ENCODE measurements around the gene MRPL22. TPM values are rescaled to one million over a fixed set of nuclear protein-coding genes. Genes with fewer than 3 reads are reported as not detected.

The MRPL22 gene
- total RNA-seq, 1 experiment from 2014 or later, result 77.2 TPM

DNA sequence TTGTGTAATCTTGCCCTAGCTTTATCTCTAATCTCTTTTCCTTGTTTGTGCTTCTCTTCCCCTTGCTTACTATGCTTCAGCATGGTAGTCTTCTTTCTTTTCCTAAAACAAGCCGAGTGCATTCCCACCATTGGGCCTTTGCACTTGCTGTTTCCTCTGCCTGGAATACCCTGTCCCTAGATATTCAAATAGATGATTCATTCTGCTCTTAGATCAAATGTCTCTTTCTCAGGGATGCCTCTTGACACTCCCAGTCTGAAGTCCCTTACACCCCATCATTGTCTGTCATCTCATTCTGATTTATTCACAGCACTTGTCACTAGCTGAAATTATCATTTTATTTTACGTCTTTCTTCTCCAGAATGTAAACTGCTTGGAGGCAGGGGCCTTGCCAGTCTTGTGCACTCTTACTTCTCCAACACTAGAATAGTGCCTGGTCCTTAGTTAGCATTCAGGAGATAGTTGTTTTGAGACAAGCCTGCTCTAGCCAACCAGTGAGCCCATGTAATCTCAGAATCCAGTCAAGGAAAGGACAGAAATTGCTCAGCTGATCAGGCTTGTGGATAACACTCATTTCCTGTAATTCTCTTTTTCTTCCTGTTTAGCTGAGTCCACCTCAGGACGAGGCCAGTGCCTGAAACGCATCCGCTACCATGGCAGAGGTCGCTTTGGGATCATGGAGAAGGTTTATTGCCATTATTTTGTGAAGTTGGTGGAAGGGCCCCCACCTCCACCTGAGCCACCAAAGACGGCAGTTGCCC lies 25.4 kb downstream of the MRPL22 start:
- H3K27ac Mint-ChIP-seq, result peak overlapping the region in 1 of 3 experiments; percentile 15; a peak in 1 of 7 replicates

More for the DNA sequence above, 25.4 kb downstream of the MRPL22 start:
- Histone ChIP-seq H3K4me1 (ENCODE audit: insufficient read depth, low read length) (no peaks in the 10 kb centered on the region), H3K79me2 (ENCODE audit: insufficient read depth, low read length) (no peaks in the 10 kb centered on the region), H3K56ac (ENCODE audit: insufficient read length, low read depth, low read length) (no peak overlapping the region), H3K9me3 (ENCODE audit: control insufficient read depth, low read depth, low read length) (no peaks in the 10 kb centered on the region), H4K20me1 (ENCODE audit: control insufficient read depth, insufficient read depth, insufficient read length) (no peaks in the 10 kb centered on the region), H3K27ac (ENCODE audit: insufficient read length, low read depth, low read length) (no peak overlapping the region), H3K23me2 (ENCODE audit: insufficient read length, low read depth, low read length, poor library complexity, severe bottlenecking) (no peaks in the 10 kb centered on the region), H3K18ac (ENCODE audit: insufficient read length, low read depth, low read length) (no peak overlapping the region), H3K4ac (ENCODE audit: low read depth, low read length) (no peak overlapping the region), H2BK15ac (ENCODE audit: low read depth, low read length) (no peak overlapping the region; the same call in 1 of the 2 replicates), H2AFZ (ENCODE audit: low read length) (no peak overlapping the region), H2BK5ac (ENCODE audit: insufficient read length, low read length) (no peak overlapping the region), H3K4me2 (ENCODE audit: insufficient read depth, insufficient read length, low read length) (no peak overlapping the region), H3T11ph (ENCODE audit: low read length) (no peak overlapping the region), H4K5ac (ENCODE audit: insufficient read length, low read depth, low read length) (no peak overlapping the region), H2BK12ac (ENCODE audit: insufficient read length, low read depth, low read length) (no peak overlapping the region), H2BK120ac (ENCODE audit: low read depth, low read length, poor library complexity, severe bottlenecking) (no peak overlapping the region), H3K27me3 (ENCODE audit: insufficient read depth, low read length) (no peaks in the 10 kb centered on the region), H3K9ac (ENCODE audit: extremely low read depth, insufficient read length, low read length) (no peak overlapping the region), H2BK20ac (ENCODE audit: low read depth, low read length, poor library complexity, severe bottlenecking) (no peak overlapping the region), H3K79me1 (ENCODE audit: insufficient read depth, low read depth, low read length, poor library complexity, severe bottlenecking) (no peaks in the 10 kb centered on the region), H4K91ac (ENCODE audit: insufficient read length, low read depth, low read length) (no peak overlapping the region), H2AK5ac (ENCODE audit: insufficient read length, low read length) (no peak overlapping the region), H3K14ac (ENCODE audit: insufficient read depth, low read length) (no peak overlapping the region), H4K8ac (replicated peaks; ENCODE audit: insufficient read length, low read depth, low read length) (no peak overlapping the region), H3K23ac (ENCODE audit: insufficient read length, low read depth, low read length) (no peak overlapping the region)
- DNase-seq, result no peak
- Mint-ChIP-seq H3K4me1 (no peaks in the 10 kb centered on the region), H3K27me3 (ENCODE audit: low read depth) (no peaks in the 10 kb centered on the region), H3K36me3 (ENCODE audit: insufficient read depth in 1 of 3, low read depth in 3 of 3) (peaks cover 0 to 6% (median 5%) of the 10 kb centered on the region in 3 experiments; a peak in 4 of 7 replicates), H3K9me3 (no peaks in the 10 kb centered on the region), H3K4me3 (no peak overlapping the region)
- TF ChIP-seq, protein P1, sequence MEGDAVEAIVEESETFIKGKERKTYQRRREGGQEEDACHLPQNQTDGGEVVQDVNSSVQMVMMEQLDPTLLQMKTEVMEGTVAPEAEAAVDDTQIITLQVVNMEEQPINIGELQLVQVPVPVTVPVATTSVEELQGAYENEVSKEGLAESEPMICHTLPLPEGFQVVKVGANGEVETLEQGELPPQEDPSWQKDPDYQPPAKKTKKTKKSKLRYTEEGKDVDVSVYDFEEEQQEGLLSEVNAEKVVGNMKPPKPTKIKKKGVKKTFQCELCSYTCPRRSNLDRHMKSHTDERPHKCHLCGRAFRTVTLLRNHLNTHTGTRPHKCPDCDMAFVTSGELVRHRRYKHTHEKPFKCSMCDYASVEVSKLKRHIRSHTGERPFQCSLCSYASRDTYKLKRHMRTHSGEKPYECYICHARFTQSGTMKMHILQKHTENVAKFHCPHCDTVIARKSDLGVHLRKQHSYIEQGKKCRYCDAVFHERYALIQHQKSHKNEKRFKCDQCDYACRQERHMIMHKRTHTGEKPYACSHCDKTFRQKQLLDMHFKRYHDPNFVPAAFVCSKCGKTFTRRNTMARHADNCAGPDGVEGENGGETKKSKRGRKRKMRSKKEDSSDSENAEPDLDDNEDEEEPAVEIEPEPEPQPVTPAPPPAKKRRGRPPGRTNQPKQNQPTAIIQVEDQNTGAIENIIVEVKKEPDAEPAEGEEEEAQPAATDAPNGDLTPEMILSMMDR (conservative IDR thresholded peaks at IDR 0.05), result no peak
- no CpG with 5 or more reads among the region's 7 CpGs for WGBS (ENCODE audit: extremely low coverage, insufficient read length, low lambda C conversion rate)
